GM12873 (cell line): ENCODE results near the gene AFAP1L2.

Source experiments
- TF ChIP-seq, protein P1 (sequence below): IDR thresholded peaks from 2 replicates; pipeline ENCODE4 v1.5.1; 2012; ENCODE audit warnings: low read depth, mild to moderate bottlenecking, moderate library complexity, low read length, control low read depth; ENCODE audit not compliant: insufficient read depth; ENCODE audit errors: missing control alignments

The AFAP1L2 gene

DNA sequence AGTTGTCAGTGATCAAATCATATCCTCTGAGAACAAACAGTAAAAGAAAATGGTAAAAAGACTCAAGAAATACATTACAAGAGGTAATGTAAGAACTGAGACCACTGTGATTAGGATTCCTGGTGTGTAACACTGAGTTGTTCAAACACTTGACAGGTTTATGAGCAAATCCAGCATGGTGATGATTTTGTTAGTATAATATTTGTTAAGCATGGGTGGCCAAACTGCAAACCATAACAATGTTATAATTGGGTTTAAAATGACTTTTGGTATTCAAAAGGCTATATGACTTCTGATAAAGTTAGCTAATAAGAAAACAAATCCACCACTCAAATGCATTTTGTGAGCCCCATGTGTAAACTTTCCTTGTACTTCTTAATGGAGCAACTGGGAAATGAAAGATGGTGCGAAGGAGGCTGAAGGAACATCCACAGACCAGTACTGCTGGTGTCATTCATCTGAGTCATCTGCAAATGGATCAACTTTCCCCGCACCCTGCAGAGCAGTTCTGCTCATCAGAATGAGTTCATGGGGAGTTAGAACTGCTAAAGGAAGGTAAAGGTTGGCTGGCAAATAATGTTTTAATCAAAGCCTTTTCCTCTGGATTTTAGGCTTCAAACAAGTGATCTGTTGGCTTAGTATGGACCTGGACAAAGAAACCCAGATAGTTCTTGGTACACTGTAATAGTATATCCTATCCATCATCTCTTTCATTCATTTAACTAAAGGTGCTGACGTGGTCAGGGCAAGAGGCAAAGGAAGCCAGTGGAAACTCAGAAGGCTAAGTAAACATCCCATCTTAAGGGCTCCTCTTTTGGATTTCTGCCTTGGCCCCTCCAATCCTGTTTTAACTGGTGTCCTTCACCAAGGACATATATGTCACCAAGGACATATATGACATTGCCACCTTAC is 45.0 kb downstream of the AFAP1L2 start:
- TF ChIP-seq, protein P1, sequence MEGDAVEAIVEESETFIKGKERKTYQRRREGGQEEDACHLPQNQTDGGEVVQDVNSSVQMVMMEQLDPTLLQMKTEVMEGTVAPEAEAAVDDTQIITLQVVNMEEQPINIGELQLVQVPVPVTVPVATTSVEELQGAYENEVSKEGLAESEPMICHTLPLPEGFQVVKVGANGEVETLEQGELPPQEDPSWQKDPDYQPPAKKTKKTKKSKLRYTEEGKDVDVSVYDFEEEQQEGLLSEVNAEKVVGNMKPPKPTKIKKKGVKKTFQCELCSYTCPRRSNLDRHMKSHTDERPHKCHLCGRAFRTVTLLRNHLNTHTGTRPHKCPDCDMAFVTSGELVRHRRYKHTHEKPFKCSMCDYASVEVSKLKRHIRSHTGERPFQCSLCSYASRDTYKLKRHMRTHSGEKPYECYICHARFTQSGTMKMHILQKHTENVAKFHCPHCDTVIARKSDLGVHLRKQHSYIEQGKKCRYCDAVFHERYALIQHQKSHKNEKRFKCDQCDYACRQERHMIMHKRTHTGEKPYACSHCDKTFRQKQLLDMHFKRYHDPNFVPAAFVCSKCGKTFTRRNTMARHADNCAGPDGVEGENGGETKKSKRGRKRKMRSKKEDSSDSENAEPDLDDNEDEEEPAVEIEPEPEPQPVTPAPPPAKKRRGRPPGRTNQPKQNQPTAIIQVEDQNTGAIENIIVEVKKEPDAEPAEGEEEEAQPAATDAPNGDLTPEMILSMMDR = no peak

DNA sequence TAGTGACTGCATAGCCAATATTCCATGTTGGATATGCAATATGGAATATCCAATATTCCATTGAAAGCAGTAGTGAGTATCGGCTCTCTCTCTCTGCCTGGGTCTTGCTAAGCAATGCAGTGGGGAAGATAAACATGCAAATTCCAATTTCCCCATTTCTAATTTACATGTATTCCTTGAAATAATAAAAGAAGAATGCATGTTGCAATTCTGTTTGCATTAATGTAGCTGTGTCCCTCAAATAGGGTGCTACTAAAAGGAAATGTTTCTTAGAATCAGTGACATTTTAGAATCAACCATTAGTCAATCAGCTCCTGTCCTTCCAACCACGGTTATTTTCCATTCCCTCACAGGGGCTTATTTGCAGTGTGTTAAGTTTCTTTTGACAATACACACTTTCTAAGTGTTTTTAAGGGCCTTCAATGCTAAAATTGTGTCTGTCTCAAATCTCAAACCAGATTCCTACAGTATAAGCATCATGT is 46.7 kb downstream of the AFAP1L2 start:
- TF ChIP-seq, protein P1 = no peak

DNA sequence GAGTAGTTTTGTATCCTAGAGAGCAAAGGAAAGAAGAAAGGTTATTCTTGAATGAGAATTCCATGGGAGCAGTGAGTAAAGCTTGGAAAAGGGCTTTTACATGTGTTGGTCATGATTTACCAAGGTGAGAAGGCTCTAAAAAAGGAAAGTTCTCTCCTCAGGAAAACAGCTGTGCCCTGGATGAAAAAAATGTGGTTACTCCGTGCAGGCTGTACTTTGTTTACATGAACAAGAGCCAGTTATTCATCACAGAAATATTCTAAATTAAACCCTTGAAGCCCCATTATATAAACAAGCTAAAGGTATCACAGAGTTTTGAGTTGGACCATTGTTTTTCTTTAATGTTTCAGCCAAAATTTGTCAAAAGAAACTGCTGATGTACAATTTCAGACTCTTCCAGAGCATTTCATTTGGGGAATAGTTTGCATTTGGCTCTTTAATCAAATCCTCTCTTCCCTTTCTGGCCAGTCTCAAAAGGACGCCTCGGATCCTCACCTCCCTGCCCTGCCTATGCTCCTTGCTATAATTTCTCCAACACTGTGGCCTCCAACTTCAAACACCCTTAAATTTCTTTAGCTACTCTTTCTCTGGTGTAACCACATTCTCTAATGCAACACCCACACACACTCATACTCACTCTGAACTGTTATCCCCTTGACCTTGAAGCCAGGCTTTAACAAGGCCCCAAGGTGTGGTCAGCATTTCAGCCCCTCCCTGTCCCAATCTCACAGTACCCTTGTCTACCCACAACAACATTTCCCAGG is 47.4 kb downstream of the AFAP1L2 start:
- TF ChIP-seq, protein P1 = no peak

DNA sequence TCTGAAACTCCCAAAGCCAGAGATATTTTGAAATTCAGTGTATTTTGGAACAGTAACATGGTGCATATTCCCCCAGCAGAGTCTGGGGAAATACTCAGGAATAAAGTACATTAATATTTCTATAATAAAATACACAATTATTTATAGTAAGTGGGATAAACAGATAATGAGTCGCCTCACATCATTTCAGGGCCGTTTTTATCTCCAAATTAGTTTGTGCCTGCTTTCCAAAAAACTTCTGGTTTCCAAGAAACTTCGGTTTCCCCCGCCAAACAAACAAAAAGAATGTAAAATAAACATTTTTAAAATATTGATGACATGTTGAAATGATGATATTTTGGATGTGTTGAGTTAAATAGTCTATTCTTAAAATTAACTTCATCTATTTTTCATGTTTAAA is 48.2 kb downstream of the AFAP1L2 start:
- TF ChIP-seq, protein P1 = no peak

DNA sequence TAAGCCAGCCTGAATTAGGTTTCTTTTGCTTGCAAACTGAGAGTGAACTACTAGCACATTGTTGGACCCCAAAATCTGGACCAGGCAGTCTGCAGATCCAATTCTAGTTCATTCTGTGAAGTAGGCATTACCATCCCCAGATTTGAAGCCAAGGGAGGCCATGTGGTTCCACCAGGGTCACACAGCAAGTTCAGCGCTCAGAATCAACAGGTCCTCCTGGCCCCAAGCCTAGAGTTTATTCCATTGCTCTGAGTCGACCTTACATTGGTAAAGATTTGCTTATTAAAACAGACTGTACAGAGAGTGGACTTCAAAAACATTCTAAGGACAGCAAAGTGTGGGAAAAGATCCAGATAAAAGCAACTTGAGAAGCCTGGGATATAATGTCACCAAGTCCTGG is 50.9 kb downstream of the AFAP1L2 start:
- TF ChIP-seq, protein P1 = no peak

DNA sequence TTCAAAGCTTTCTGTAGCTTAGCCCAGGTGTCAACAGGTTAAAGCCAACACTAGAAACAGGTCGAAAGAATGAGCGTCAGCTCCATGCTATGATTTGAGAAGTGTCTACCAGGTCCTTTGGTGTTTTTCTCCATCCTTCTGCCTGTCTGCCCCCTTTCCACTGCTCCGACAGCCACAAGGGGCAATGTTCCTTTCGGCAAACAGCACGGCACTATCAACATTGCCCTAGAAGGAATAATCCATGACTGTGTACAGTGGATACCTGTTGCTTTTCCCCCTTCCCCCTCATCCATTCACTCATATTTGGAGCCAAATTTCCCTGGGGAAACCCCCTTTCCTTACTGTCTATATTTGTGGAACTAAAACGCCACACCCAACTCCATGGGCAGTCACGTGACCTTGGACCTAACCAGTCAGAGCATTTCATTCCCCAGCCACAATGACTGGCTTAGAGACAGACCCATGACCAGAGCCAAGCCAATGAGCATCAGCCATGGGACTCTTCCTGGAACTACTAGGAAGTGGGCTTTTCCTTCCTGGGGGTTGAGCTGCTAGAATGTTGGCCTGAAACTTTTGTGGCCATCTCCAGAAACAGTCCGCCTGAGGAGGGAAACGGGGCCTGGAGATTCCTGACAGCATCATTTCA is 51.5 kb downstream of the AFAP1L2 start:
- TF ChIP-seq, protein P1 = no peak

DNA sequence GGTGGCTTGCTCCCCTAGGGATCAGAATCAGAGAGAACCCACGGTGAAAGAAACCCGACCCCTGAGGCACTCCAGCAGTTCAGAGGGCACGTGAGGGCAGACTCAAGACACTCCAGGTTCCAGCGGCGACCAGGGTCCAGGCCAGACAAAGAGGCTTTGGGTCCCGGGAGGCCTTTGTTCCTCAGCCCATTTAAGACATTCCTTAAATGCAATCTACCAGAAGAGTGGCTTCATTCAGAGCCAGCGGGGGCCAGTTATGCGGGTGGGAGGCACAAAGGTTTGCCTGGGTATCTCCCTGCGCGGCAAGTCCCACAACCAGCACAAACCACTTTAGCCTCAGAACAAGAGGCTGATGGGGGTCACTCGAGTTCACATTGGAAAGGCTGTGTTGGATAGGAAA is 53.6 kb downstream of the AFAP1L2 start:
- TF ChIP-seq, protein P1 = no peak
